Measurements from ENCODE around the gene GAGE10. TPM values are rescaled to one million over a fixed set of nuclear protein-coding genes. Genes with fewer than 3 reads are reported as not detected.
"Not testable (repeated sequence)": the region's sequence is repeated elsewhere in the genome, so short reads cannot be mapped to it uniquely, and the experiment has no call there.

GAGE10 gene
- total and polyA plus RNA-seq, 2 donors (not counting 3 experiments of a cell fraction or from before 2014, with no cell fraction given), result not detected

GRCh38 chrX:49300703-49301102, 2.7 kb upstream of the GAGE10 start:
- H3K4me3 ChIP-seq (replicated peaks in 1 of 3; ENCODE audit: insufficient read depth in 1 of 3, low read depth in 1 of 3, low read length in 3 of 3), result no peak overlapping the region
- FAIRE-seq (no peak), DNase-seq (ENCODE audit: low read depth, low spot score) (no peak)
- H3K9me1 ChIP-seq (replicated peaks; ENCODE audit: control insufficient read depth, extremely low read depth, insufficient read depth, low read length), result no peaks in the 10 kb centered on the region
- H3K9ac ChIP-seq (replicated peaks; ENCODE audit: extremely low read depth, insufficient read depth, low read length), result no peak overlapping the region
- H3K9me3 ChIP-seq (replicated peaks; ENCODE audit: control insufficient read depth, insufficient read depth, low read length), result no peaks in the 10 kb centered on the region
- dilution Hi-C loops (cut with MboI; ENCODE audit: extremely low pct_ligation_motif_present, low sequenced_read_pairs), result no loop called here
- H3K27ac ChIP-seq (ENCODE audit: insufficient read depth, low read depth, low read length), result no peak overlapping the region
- H3K79me2 ChIP-seq (ENCODE audit: control insufficient read depth, insufficient read depth, low read length), result no peaks in the 10 kb centered on the region
- intact Hi-C loops (cut with micrococcal nuclease), result no loop called here
- no peak overlapping the region for H2AFZ ChIP-seq (ENCODE audit: low read depth, low read length)
- ChIA-PET CTCF (no interaction called here), POLR2A (no interaction called here)
- no TSS peak for BruUV-seq (replicated peaks)
- H4K20me1 ChIP-seq (replicated peaks; ENCODE audit: control insufficient read depth, extremely low read depth, insufficient read depth, low read length), result no peaks in the 10 kb centered on the region
- no peak for TF ChIP-seq POLR2AphosphoS5 (IDR thresholded peaks at IDR 0.05; ENCODE audit: insufficient read depth, low read depth, low read length)
- TF ChIP-seq MAX (IDR thresholded peaks at IDR 0.05; ENCODE audit: insufficient read depth, insufficient read length), result no peak
- no peak for TF ChIP-seq POLR2A (IDR thresholded peaks at IDR 0.05; ENCODE audit: low read depth, low read length)
- no peak for TF ChIP-seq EZH2 (IDR thresholded peaks at IDR 0.05; ENCODE audit: borderline replicate concordance, low read depth, low read length, severe bottlenecking)
- no peak for TF ChIP-seq CTCF (IDR thresholded peaks at IDR 0.05; ENCODE audit: extremely low read depth in 1 of 2, insufficient read depth in 1 of 2, low read depth in 1 of 2, low read length in 2 of 2)
- TF ChIP-seq GATA2 (IDR thresholded peaks at IDR 0.05; ENCODE audit: insufficient read depth, insufficient read length, low read depth, low read length), result no peak
- TF ChIP-seq MYC (IDR thresholded peaks at IDR 0.05; ENCODE audit: low read depth, low read length), result no peak
- no peak for TF ChIP-seq JUN (IDR thresholded peaks at IDR 0.05; ENCODE audit: borderline replicate concordance, insufficient read depth, insufficient read length, low read depth)
- TF ChIP-seq FOS (IDR thresholded peaks at IDR 0.05; ENCODE audit: borderline replicate concordance, insufficient read depth, low read length), result no peak
- no peaks in the 10 kb centered on the region for H3K36me3 ChIP-seq (ENCODE audit: control insufficient read depth in 2 of 2, extremely low read depth in 1 of 2, insufficient read depth in 2 of 2, low read length in 2 of 2)
- no peaks in the 10 kb centered on the region for H3K4me1 ChIP-seq (ENCODE audit: control insufficient read depth, extremely low read depth, insufficient read depth, low read length)
- no peaks in the 10 kb centered on the region for H3K27me3 ChIP-seq (ENCODE audit: control insufficient read depth in 2 of 2, insufficient read depth in 2 of 2, low read length in 2 of 2)
- H3K4me2 ChIP-seq (ENCODE audit: insufficient read depth, low read length), result no peak overlapping the region

GRCh38 chrX:49307775-49308174, 4.3 kb downstream of the GAGE10 start:
- not testable (repeated sequence) for FAIRE-seq
- CTCF ChIA-PET, result interaction anchor here (1.7 kb wide), 1 partner anchor 13 kb away, joined by 3 read pairs; no protein-coding TSS in a partner anchor

More at GRCh38 chrX:49307775-49308174, 4.3 kb downstream of the GAGE10 start:
- H3K79me2 ChIP-seq (ENCODE audit: control insufficient read depth, insufficient read depth, low read length); DNase-seq (ENCODE audit: low read depth, low spot score); BruUV-seq (replicated peaks); H2AFZ ChIP-seq (ENCODE audit: low read depth, low read length); H3K36me3 ChIP-seq (ENCODE audit: control insufficient read depth in 2 of 2, extremely low read depth in 1 of 2, insufficient read depth in 2 of 2, low read length in 2 of 2); H3K9ac ChIP-seq (replicated peaks; ENCODE audit: extremely low read depth, insufficient read depth, low read length); H3K9me1 ChIP-seq (replicated peaks; ENCODE audit: control insufficient read depth, extremely low read depth, insufficient read depth, low read length); H3K4me3 ChIP-seq (replicated peaks in 1 of 3; ENCODE audit: insufficient read depth in 1 of 3, low read depth in 1 of 3, low read length in 3 of 3); H4K20me1 ChIP-seq (replicated peaks; ENCODE audit: control insufficient read depth, extremely low read depth, insufficient read depth, low read length); POLR2A ChIA-PET; H3K9me3 ChIP-seq (replicated peaks; ENCODE audit: control insufficient read depth, insufficient read depth, low read length); H3K4me2 ChIP-seq (ENCODE audit: insufficient read depth, low read length); H3K27ac ChIP-seq (ENCODE audit: insufficient read depth, low read depth, low read length); H3K27me3 ChIP-seq (ENCODE audit: control insufficient read depth in 2 of 2, insufficient read depth in 2 of 2, low read length in 2 of 2); intact Hi-C loops (cut with micrococcal nuclease); H3K4me1 ChIP-seq (ENCODE audit: control insufficient read depth, extremely low read depth, insufficient read depth, low read length); dilution Hi-C loops (cut with MboI; ENCODE audit: extremely low pct_ligation_motif_present, low sequenced_read_pairs): not testable (repeated sequence)
